Epithelial cell of proximal tubule (primary cell): Measurements from ENCODE around the gene SPATA18. TPM values are rescaled to one million over a fixed set of nuclear protein-coding genes. Genes with fewer than 3 reads are reported as not detected.
A peak's percentile ranks its signal among the peaks of the same experiment; 100 is the strongest.

Source experiments
- DNase-seq: peaks from one replicate; pipeline ENCODE4 v3.0.0-alpha.2; 2011; ENCODE audit warnings: low read depth
- H3K4me3 ChIP-seq: 2 replicates; pipeline ENCODE4 v1.5.1; 2011; ENCODE audit warnings: low read depth, mild to moderate bottlenecking, low read length
- total RNA-seq: library from RNA; depleted of rRNA; stranded (reverse); fragments of >200 nt; gene quantifications from 2 replicates; pipeline ENCODE4 v1.2.3, GENCODE V29; 2015
- TF ChIP-seq, protein P1 (sequence below): conservative IDR thresholded peaks from 2 replicates; pipeline ENCODE4 v1.5.1; 2012; ENCODE audit warnings: low read depth, mild to moderate bottlenecking, low read length

Gene SPATA18
- total RNA-seq, 1 donor from 2014 or later = 8.5 TPM

DNA sequence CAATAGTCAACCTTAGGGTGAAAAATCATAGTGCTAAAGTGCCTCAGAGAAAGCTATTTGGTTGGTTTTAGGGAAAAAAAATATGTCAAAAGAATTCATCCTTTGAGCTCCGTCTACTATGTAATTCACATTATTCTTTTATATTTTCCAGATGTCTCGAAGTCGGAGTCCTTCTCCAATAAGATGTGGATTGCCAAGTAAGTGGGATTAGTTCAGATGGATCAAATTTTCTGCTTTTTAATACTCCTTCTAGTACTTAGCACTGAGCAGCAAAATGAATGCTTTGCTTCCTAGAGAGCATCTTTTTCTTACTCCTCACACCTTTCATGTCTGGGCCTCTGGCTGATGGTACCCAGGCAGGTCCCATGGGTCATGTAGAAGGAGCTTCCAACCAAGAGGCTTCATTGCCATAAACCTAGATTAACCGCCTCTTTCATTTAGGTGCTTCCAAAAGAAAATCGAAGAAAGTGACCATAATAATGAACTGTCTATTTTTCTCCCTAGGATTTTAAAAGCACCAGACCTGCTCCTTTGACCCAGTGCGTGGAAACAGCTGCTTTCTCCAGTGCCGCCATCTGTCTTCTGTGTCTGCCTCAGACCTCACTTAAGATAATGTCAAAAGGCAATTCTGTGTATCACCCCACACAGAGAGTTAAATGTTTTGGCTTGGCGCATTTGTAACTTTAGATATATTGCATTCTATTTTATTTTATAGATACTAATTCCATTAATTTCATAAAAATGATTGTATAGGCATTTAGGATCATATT, 43.5 kb downstream of the SPATA18 start:
- DNase-seq = no peak
- no peak overlapping the region for H3K4me3 ChIP-seq
- TF ChIP-seq, protein P1, sequence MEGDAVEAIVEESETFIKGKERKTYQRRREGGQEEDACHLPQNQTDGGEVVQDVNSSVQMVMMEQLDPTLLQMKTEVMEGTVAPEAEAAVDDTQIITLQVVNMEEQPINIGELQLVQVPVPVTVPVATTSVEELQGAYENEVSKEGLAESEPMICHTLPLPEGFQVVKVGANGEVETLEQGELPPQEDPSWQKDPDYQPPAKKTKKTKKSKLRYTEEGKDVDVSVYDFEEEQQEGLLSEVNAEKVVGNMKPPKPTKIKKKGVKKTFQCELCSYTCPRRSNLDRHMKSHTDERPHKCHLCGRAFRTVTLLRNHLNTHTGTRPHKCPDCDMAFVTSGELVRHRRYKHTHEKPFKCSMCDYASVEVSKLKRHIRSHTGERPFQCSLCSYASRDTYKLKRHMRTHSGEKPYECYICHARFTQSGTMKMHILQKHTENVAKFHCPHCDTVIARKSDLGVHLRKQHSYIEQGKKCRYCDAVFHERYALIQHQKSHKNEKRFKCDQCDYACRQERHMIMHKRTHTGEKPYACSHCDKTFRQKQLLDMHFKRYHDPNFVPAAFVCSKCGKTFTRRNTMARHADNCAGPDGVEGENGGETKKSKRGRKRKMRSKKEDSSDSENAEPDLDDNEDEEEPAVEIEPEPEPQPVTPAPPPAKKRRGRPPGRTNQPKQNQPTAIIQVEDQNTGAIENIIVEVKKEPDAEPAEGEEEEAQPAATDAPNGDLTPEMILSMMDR = no peak

DNA sequence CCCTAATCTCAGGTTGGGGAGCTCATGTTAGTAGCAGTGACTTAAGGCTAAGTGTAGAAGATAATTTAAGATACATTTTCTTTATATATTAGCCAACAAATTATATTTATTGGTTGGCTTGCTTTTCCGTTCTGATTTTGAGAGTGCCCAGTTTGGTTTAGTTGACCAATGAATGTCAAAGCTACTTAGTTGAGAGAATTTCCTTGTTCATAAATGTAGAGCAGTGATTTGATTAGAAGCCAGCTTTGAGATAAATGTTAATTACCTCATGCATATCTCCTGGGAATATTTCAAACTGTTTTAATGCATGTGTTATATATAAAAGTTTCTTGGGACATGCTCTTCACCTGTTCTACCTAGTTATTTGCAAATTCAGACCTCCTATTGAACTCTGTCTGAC, 44.3 kb downstream of the SPATA18 start:
- TF ChIP-seq, protein P1 = no peak
- no peak for DNase-seq
- no peak overlapping the region for H3K4me3 ChIP-seq

DNA sequence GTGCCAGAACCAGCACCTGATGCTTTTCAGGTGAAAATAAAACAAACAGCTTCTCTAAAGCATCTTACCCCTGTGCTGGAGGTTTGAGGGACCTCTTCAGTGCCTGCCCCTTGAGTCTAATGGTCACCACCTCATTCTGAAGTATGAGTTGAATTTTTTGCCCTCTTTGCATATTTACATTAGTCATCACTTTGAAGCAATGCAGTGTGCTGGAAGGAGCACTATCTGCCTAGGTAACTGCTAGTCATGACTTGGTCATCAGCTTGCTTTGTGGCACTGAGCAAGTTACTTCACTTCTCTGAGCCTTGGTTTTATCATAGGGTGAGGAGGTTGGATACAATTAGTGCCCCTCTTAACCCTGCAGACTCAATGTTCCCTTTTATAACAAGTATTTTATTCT, 44.9 kb downstream of the SPATA18 start:
- H3K4me3 ChIP-seq = no peak overlapping the region
- no peak for DNase-seq
- TF ChIP-seq, protein P1 = no peak

DNA sequence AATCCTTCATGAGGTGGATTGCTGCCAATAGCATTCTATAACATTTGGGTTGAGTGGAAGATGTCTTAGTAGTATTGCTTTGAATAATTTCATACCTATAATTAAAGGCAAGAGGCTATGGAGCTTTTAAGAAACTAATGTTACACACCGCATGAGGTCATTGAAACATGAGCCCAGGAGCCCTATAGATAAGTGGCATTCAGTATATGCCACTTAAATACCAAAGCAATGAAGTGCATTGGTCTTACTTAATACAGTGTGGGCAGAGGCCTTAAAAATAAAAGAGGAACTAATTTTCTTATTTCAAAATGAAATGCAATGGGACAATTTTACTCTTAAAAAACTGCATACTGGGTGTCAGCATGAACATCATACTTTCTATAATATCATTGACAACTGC, 47.5 kb downstream of the SPATA18 start:
- no peak overlapping the region for H3K4me3 ChIP-seq
- DNase-seq = no peak
- TF ChIP-seq, protein P1 = no peak

DNA sequence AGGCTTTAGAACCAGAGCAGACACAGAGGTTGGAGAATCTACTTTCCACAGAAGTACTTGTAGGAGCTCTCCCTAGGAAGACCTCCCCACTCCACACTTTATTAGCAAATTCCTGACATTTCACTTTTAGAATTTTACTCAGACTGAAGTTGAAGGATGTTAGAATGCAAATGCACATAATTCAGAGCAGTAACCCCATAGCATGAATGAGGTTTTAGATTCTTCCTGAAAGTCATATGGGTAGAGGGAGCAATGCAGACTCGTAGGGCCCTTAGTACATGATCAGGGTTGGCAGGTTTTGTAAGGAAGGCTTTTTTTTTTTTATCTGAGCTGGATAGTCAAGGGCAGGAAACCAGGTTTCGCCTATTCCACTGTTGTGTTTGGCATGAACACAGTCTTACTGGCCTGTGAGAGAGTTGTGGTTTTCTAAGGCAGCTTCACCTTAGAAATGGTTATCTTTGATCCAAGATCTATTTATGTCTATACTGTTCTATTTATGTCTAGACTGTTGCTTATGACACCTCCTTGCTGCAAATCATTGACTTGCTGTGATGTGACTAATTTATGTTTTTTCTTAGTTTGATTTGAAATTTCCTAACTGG, 48.9 kb downstream of the SPATA18 start:
- TF ChIP-seq, protein P1 = no peak
- DNase-seq = no peak
- no peak overlapping the region for H3K4me3 ChIP-seq

DNA sequence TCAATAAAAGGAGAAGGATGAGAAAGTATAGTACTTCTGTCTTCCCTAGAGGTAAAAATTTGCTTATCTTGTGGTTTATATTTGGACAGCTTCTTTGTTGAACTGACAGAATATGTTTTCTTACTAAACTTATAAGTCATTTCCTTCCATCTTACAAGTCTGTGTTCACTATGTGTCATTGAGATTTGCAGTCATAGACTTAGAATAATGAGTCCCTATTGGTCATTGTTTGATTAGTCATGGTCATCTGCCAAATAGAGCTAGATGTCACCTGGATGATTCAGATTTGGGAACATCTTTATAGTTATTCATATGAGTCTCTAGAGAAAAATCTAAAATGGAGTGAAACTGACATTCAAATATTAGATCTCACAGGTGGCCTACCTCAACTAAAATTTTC, 51.5 kb downstream of the SPATA18 start:
- peak; percentile 56 for DNase-seq
- TF ChIP-seq, protein P1 = no peak
- no peak overlapping the region for H3K4me3 ChIP-seq

DNA sequence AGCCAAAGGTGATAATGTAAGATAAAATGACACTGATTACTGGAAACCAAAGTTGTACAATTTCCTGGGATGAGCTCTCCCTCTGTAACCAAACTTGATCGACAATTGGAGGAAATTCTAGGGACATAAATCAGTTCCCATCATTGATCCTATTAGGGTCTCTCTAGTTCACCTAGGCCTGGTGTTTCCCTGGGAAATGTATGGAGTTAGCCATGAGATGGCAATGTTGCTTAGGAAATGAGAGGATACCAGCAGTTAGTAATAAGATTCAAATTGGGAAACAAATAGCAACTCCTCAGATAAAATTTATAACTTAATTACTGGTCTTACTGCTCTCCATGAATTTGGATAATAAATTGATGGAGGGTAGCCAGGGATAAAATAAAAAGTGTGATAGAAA, 52.2 kb downstream of the SPATA18 start:
- TF ChIP-seq, protein P1 = peak; percentile 64
- no peak overlapping the region for H3K4me3 ChIP-seq
- DNase-seq = no peak
